Right renal pelvis (tissue), 4 donors: Measurements from ENCODE around the gene FFAR1. TPM values are rescaled to one million over a fixed set of nuclear protein-coding genes. Genes with fewer than 3 reads are reported as not detected.

Experiments
- DNase-seq, 4 donors: peaks; one replicate each; pipeline ENCODE4 v3.0.0-alpha.2; 2013; ENCODE audit warnings: low read depth in 4 of 4, low spot score in 3 of 4, missing footprints in 1 of 4
- polyA plus RNA-seq, 4 donors: library from polyadenylated mRNA; unstranded; fragments of 120-200 nt; gene quantifications; one replicate each; pipeline ENCODE4 v1.2.1, GENCODE V29; 2013; ENCODE audit not compliant: insufficient read length in 4 of 4

The FFAR1 gene, protein sequence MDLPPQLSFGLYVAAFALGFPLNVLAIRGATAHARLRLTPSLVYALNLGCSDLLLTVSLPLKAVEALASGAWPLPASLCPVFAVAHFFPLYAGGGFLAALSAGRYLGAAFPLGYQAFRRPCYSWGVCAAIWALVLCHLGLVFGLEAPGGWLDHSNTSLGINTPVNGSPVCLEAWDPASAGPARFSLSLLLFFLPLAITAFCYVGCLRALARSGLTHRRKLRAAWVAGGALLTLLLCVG (N-terminal part only)
- under 1 TPM; 0.22 to 0.57 (median 0.33) TPM for polyA plus RNA-seq

DNA sequence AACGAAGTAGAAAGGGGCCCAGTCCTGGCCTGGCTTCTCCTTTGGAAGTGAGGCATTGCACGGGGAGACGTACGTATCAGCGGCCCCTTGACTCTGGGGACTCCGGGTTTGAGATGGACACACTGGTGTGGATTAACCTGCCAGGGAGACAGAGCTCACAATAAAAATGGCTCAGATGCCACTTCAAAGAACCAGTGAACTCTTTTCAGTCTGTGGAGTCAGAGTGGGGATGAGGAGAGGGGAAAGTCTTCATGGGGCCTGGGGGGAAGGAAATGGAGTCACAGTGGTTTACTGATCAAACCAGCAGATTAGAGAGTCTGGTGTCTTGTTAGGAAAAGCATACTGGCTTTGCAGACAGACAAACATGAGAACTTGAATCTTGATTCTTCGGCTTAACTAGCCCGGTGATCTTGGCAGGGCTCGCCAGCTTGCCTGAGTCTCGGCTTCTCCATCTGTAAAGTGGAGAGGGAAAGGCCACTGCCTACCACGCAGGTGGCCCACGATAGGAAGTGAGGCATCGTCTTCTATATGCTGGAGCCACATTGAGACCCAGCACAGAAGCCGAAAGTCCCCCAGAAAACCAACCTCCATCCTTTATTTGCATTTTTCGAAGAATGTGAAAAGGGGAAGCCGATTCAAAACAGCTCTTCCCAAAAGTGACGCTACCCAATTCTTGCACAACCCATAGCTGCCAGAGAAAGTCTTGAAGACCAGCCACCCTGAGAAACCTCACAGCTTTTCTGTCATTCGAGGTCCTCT lies at the start of gene FFAR1:
FFAR1 (plus strand) TSS at position 732 of the 759 bp plus-strand sequence. CDS start 3,650 bp downstream, outside the sequence.
- no peak for DNase-seq

DNA sequence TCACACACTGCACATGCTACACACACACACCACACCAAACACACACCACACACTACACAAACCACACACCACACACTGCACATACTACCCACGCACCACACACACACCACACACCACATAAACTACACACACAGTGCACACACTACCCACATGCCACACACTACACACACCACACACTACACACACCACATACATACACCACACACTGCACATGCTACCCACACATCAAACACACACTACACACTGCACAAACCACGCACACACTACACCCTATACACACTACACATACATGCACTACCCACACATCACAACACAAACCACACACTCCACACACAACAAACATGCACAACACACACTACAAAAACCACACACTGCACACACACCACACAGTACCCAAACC lies 49.8 kb upstream of the FFAR1 start:
- no peak for DNase-seq

GRCh38 chr19:35298561-35298972 lies 49.1 kb upstream of the FFAR1 start:
- no peak for DNase-seq

DNA sequence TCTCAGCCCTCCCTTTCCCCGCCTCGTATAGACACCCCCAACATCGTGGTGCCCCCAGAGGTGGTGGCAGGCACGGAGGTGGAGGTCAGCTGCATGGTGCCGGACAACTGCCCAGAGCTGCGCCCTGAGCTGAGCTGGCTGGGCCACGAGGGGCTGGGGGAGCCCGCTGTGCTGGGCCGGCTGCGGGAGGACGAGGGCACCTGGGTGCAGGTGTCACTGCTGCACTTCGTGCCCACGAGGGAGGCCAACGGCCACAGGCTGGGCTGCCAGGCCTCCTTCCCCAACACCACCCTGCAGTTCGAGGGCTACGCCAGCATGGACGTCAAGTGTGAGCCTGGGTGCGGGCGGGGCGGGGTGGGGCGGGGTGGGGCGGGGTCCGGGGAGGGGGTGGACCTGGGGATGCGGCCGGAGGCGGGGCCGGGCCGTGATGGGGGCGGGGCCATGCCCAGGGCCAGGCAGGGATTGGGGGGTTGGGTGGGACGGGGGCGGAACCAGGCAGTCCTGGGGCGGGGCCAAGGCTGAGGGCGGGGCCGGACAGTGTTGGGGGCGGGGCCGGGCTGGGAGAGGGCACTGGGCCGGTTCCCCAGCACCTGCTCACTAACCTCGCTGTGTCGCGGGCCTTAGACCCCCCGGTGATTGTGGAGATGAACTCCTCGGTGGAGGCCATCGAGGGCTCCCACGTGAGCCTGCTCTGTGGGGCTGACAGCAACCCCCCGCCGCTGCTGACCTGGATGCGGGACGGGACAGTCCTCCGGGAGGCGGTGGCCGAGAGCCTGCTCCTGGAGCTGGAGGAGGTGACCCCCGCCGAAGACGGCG lies 48.0 kb upstream of the FFAR1 start:
- DNase-seq, result no peak

GRCh38 chr19:35300339-35300649 lies 47.4 kb upstream of the FFAR1 start:
- no peak for DNase-seq

DNA sequence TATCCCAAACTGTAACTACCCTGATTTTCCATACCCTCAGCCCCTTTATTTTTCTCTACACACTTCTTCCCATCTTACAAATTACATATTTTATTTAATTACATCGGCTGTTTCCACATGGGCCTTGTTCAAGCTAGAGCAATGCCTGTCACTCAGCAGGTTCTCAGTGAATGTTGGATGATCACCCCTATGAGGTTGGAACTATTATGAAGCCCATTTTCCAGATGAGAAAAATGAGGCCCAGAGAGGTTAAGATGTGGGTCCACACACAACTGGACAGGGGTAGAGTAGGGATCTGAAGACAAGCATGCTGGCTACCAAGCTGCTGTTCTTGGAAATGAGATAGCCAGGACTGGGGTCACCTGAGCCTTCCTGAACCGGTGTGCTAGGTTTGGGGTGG lies 45.7 kb upstream of the FFAR1 start:
- no peak for DNase-seq

GRCh38 chr19:35302446-35302845 lies 45.3 kb upstream of the FFAR1 start:
- DNase-seq, result no peak

GRCh38 chr19:35303357-35303915 lies 44.3 kb upstream of the FFAR1 start:
- no peak for DNase-seq

DNA sequence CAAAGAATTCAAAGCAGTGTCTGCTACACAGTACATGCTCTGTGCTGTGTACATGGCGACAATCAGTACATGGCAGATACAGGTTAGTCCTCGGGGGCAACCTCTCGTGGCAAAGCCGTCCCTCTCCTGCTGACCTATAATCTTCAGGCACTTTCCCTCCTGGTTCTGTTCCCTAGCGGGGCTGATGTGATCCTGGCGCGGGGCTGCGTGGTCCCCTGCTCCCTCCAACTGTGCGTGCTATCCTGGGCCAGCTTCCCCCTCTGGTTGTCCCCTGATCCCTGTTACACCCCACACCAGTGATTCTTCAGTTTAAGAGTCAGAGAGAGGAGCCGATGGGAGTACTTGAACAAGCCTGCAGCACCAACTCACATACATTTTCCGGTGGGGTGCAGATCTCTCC lies 43.7 kb upstream of the FFAR1 start:
- no peak for DNase-seq

- DNase-seq, result no peak
Observed at GRCh38 chr19:35305181-35305580, 42.5 kb upstream of the FFAR1 start.

- DNase-seq, result no peak
Observed at GRCh38 chr19:35306473-35307246, 41.0 kb upstream of the FFAR1 start.

DNA sequence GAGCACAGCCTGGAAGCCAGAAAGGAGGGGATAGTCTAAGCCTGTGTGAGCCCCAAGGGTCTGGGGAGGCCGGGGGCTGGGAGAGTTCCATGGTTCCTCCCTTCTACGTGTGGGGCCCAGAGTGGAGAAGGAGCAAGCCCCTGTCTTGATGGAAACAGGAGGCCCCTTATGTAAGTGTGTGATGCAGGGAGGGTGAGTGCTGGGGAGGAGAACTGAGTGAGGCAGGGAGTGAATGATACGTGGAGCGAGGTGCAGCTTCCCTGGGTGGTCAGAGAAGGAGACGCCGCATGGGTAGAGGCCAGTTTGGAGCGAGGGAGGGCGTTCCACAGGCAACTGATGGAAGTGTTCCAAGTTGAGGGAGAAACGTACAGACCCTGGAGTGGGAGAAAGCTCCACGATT lies 39.8 kb upstream of the FFAR1 start:
- DNase-seq, result no peak

DNA sequence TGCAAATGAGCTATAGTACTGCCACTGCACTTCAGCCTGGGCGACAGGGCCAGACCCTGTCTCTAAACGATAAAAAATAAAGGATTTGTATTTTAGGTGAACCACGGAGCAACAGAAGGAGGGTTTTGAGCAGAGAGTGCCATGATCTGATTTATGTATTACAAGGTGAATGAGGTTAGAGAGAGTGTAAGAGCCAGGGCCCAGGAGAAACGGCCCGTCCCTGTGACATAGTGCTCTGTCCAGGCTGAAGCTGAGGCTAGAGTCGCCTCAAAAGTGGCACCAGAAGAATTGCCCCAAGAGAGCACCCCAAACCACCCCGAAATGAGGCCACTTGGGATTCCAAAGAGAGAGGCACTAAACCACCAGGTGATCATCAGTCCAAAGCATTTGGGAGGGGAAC lies 38.8 kb upstream of the FFAR1 start:
- no peak for DNase-seq

GRCh38 chr19:35309481-35310279 lies 38.0 kb upstream of the FFAR1 start:
- DNase-seq, result peak; percentile 58 to 80 (median 70)

- no peak for DNase-seq
Observed at GRCh38 chr19:35310331-35310730, 37.4 kb upstream of the FFAR1 start.

DNA sequence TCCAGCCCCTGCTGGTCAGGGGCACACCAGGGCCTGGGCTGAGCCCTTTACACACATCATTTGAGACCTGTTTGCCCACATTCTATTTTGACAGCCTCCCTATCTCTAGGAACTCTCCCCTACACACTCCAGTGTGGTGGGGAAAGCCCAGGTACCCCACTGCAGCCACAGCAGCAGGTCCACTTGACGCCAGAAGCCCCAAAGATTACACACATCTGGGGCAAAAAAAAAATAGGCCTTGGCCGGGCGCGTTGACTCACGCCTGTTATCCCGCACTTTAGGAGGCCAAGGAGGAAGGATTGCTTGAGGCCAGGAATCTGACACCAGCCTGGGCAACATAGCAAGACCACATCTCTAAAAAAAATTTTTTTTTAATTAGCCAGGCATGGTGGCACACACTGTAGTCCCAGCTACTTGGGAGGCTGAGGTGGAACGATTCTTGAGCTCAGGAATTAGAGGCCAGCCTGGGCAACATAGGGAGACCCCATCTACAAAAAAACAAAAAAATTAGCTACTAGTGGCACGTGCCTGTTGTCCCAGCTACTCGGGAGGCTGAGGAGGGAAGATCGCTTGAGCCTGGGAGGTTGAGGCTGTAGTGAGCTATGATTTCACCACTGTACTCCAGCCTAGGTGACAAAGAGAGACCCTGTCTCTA lies 36.8 kb upstream of the FFAR1 start:
- no peak for DNase-seq

DNA sequence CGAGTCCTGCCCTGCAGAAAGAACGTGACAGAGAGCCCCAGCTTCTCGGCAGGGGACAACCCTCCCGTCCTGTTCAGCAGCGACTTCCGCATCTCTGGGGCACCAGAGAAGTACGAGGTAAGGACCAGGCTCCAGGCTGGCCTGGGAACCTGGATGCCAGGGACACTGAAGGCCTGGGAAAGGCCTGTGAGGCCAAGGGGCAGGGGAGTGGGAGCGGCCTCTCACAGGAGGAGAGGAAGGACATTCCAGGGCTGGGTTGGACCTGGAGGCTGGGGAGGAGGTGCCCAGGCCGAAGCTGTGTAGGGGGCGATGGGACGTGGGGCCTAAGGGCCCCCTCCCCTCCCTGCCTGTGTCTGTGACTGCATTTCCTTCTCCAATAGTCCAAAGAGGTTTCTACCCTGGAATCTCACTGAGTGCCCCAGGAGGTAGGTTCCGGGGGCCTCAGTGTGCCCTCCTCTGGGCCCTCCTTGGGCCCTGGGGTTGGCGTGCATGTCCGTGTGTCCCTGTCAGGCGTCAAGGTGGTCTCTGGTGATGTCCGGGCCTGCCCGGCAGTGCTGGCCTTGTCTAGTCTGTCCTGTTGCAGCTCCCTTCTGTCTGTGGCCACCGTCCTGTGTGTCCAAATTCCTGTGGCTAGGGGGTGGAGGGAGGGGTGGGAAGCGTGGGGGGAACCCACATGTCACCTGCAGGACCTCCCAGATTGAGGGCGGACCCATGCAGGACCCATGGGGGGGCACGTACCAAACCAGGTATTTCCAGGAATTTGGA lies 35.6 kb upstream of the FFAR1 start:
- DNase-seq, result no peak

- DNase-seq, result no peak
Observed at GRCh38 chr19:35313587-35313986, 34.1 kb upstream of the FFAR1 start.
